G401 (cell line): Measurements from ENCODE around the gene FLVCR1. TPM values are rescaled to one million over a fixed set of nuclear protein-coding genes. Genes with fewer than 3 reads are reported as not detected.
A peak's percentile ranks its signal among the peaks of the same experiment; 100 is the strongest.
"Not testable (repeated sequence)": the region's sequence is repeated elsewhere in the genome, so short reads cannot be mapped to it uniquely, and the experiment has no call there.

Experiments used
- DNase-seq: peaks from one replicate; pipeline ENCODE4 v3.0.0-alpha.2; 2015; ENCODE audit warnings: low spot score
- in situ Hi-C: cut with HindIII; loops from 2 replicates; pipeline ENCODE4 v1.10.0; 2016; ENCODE audit warnings: low sequenced_read_pairs, mixed read lengths
- total RNA-seq: library from RNA; depleted of rRNA; stranded (reverse); fragments of >200 nt; shearing (Covaris generic); gene quantifications from 2 replicates; pipeline ENCODE4 v1.2.3, GENCODE V29; 2014

The FLVCR1 gene
- total RNA-seq, 1 experiment from 2014 or later = 17.0 TPM

DNA sequence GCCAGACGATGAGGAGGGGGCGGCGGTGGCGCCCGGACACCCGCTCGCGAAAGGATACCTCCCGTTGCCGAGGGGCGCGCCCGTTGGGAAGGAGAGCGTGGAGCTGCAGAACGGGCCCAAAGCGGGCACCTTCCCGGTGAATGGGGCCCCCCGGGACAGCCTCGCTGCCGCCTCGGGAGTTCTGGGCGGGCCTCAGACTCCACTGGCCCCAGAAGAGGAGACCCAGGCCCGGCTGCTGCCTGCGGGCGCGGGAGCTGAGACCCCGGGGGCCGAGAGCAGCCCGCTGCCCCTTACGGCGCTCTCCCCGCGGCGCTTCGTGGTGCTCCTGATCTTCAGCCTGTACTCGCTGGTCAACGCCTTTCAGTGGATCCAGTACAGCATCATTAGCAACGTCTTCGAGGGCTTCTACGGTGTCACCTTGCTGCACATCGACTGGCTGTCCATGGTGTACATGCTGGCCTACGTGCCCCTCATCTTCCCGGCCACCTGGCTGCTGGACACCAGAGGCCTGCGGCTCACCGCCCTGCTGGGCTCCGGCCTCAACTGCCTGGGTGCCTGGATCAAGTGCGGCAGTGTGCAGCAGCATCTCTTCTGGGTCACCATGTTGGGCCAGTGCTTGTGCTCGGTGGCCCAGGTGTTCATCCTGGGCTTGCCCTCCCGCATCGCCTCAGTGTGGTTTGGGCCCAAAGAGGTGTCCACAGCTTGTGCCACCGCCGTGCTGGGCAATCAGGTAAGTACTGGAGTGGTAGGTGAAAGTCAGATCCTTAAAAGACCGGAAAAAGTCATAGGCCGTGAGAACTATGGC, 588 bp downstream of the FLVCR1 start:
- in situ Hi-C loops = no loop called here

GRCh38 chr1:212860713-212861581, 2.9 kb downstream of the FLVCR1 start:
- in situ Hi-C loops = no loop called here
- DNase-seq = peak; percentile 19

More for the DNA sequence above, 588 bp downstream of the FLVCR1 start:
- peak; percentile 57 for DNase-seq

- DNase-seq = no peak
- in situ Hi-C loops = no loop called here
These were observed 4.1 kb downstream of the FLVCR1 start for GRCh38 chr1:212862111-212862690.

- peak; percentile 20 for DNase-seq
- in situ Hi-C loops = not testable (repeated sequence)
These were observed 5.3 kb downstream of the FLVCR1 start for GRCh38 chr1:212863345-212863744.

GRCh38 chr1:212864201-212864600, 6.1 kb downstream of the FLVCR1 start:
- DNase-seq = peak; percentile 61
- in situ Hi-C loops = no loop called here

DNA sequence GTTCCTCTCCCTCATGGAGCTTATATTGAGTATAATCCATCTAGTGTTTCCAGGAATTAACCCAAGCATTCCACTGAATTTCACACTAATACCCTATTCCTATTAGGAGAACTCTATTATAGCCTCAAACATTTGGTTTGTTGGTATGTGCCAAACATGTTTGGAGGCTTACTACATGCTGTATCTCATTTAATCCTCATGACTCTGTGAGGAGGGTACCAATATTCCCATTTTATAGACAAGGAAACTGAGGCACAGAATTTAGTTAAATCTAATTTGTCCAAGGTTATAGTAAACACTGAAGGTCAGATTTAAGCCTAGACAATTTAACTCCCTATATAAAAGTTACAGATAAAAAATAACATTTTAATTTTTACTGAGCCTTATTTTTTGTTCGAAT, 9.1 kb downstream of the FLVCR1 start:
- in situ Hi-C loops = no loop called here
- DNase-seq = no peak

DNA sequence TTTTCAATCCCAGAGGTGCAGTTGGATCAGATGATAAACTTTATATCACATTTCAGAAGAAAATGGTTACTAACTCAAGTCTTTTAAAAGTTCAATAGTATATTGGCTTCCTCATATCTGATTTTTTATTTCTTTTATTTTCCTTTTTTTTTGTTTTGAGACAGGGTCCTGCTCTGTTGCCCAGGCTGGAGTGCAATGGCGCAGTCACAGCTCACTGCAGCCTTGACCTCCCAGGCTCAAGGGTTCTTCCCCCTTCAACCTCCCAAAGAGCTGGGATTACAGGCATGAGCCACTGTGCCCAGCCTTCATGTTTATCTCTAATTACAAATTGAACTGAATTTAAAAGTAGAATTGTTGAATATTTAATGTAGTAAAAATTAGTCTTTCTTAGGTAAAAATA, 13.9 kb downstream of the FLVCR1 start:
- no peak for DNase-seq
- in situ Hi-C loops = no loop called here

GRCh38 chr1:212873518-212873917, 15.4 kb downstream of the FLVCR1 start:
- in situ Hi-C loops = no loop called here
- DNase-seq = no peak

GRCh38 chr1:212878418-212878817, 20.3 kb downstream of the FLVCR1 start:
- no peak for DNase-seq
- in situ Hi-C loops = no loop called here

GRCh38 chr1:212879947-212880690, 22.0 kb downstream of the FLVCR1 start:
- DNase-seq = no peak
- in situ Hi-C loops = no loop called here

GRCh38 chr1:212884592-212884991, 26.5 kb downstream of the FLVCR1 start:
- no peak for DNase-seq
- in situ Hi-C loops = no loop called here

DNA sequence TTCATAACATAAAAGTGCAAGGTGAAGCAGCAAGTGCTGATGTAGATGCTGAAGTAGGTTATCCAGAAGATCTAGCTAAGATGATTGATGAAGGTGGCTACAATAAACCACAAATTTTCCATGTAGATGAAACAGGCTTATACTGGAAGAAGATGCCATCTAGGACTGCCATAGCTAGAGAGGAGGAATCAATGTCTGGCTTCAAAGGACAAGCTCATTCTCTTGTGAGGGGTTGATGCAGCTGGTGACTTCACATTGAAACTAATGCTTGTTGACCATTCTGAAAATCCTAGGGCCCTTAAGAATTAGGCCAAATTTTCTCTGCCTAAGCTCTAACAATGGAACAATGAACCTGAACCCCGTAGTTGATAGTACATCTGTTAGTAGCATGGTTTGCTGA, 34.0 kb downstream of the FLVCR1 start:
- in situ Hi-C loops = no loop called here
- DNase-seq = no peak

- DNase-seq = no peak
- in situ Hi-C loops = no loop called here
These were observed 41.8 kb downstream of the FLVCR1 start for GRCh38 chr1:212899845-212900244.

DNA sequence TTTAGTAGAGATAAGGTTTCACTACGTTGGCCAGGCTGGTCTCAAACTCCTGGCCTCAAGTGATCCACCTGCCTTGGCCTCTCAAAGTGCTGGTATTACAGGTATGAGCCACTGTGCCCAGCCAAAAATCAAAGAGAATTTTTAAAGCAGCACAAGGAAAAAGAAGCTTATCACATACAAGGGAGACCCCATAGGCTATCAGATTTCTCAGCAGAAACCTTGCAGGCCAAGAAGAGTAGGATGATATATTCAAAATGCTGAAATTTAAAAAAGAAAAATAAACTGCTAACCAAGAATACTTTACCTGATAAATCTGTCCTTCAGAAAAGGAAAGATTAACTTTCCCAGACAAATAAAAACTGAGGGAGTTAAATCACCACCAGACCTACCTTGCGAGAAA, 43.2 kb downstream of the FLVCR1 start:
- DNase-seq = no peak
- in situ Hi-C loops = no loop called here

DNA sequence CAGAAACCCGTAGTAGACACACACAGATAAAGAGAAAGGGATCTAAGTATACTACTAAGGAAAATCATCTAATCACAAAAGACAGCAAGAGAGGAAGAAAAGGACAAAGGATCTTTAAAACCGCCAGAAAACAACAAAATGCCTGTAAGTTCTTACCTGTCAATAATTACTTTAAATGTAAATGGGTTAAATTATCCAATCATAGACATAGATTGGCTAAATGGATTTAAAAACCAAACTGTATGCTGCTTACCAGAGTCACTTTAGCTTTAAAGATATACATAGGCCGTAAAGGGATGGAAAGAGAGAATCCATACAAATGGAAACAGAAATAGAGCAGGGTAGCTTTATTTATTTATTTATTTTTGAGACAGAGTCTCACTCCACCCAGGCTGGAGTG, 44.0 kb downstream of the FLVCR1 start:
- DNase-seq = no peak
- in situ Hi-C loops = no loop called here

DNA sequence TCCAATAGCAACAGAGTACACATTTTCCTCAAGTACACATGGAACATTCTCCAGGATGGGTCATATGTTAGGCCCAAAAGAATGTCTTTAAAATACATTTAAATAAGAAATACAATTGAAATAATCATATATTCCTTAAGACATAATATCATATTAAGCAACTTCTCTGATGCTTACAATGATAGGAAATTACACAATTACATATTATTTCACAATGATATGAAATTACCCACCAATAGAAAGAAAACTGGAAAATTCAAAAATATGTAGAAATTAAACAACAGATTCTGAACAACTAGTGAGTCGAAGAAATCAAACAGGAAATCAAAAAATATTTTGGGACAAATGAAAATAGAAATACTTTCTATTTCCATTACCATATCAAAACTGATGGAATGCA, 45.6 kb downstream of the FLVCR1 start:
- in situ Hi-C loops = no loop called here
- DNase-seq = no peak

GRCh38 chr1:212908071-212908470, 50.0 kb downstream of the FLVCR1 start:
- in situ Hi-C loops, DNase-seq: not testable (repeated sequence)

- in situ Hi-C loops = no loop called here
- DNase-seq = no peak
These were observed 50.9 kb downstream of the FLVCR1 start for GRCh38 chr1:212908971-212909370.

DNA sequence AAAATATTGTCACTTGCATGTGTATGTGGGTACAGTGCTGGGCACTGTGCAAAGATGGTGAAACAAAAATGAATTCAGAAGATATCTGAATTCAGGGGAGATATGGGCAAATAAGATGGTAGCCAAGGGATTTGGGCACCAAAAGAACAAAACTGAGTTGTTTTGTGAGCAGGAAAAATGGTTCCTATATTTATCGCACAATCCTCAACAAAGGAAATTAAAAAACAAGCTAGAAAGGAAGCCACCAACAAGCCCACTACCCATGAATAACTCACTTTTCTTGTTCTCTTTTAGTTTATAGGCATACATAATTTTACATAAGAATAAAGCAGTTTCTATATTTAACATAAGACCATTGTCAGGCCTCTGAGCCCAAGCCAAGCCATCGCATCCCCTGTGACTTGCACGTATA, 51.6 kb downstream of the FLVCR1 start:
- DNase-seq = no peak
- in situ Hi-C loops = no loop called here
